A549 (cell line): ENCODE data around the gene PRSS22. TPM values are rescaled to one million over a fixed set of nuclear protein-coding genes. Genes with fewer than 3 reads are reported as not detected.
A peak's percentile ranks its signal among the peaks of the same experiment; 100 is the strongest.

Experiments used
- ATAC-seq, 2 experiments: fragments of 200-7000 bp in 1 of 2; fragments of >200 bp in 1 of 2; cut with Nextera tagmentation in 1 of 2; cut with Tn5 transposase in 1 of 2; 3 replicates each; pipeline versions ENCODE4 v1.8.0 to v1.9.1; 2018 to 2020; ENCODE audit warnings: mild to moderate bottlenecking in 1 of 2, moderate library complexity in 1 of 2
- CTCF ChIA-PET: fragments of 300-600 bp; sonication (Branson Sonifier 250); formaldehyde crosslinking; extraction: SDS; loops from one replicate; lab custom pipeline; 2021; ENCODE audit warnings: antibody characterized with exemption, inconsistent platforms; lab: Yijun Ruan, JAX
- POLR2A ChIA-PET: fragments of 350-600 bp; formaldehyde crosslinking; extraction: SDS; loops from one replicate; lab custom pipeline; 2021; ENCODE audit warnings: antibody characterized with exemption, inconsistent platforms; lab: Yijun Ruan, JAX
- DNase-seq, 2 experiments: peaks; one replicate each; pipeline versions ENCODE4 v3.0.0 to v3.0.0-alpha.2; 2011 to 2016; ENCODE audit warnings: low read depth in 1 of 2, low spot score in 1 of 2
- FAIRE-seq: peaks from 2 replicates; lab custom pipeline; 2011; peaks lifted over from hg19 to GRCh38; lab: Jason Lieb, UNC
- H3K27ac ChIP-seq, 2 experiments: fragments of >200 bp; sonication (Bioruptor Twin); formaldehyde crosslinking; 3 replicates each; pipeline ENCODE4 v1.5.1; 2016 to 2017
- H3K4me1 ChIP-seq: fragments of >200 bp; sonication (Bioruptor Twin); formaldehyde crosslinking; 3 replicates; pipeline ENCODE4 v1.6.1; 2016
- H3K4me2 ChIP-seq: fragments of >200 bp; sonication (Bioruptor Twin); formaldehyde crosslinking; 3 replicates; pipeline ENCODE4 v1.6.1; 2016
- H3K4me3 ChIP-seq: fragments of >200 bp; sonication (Bioruptor Twin); formaldehyde crosslinking; 3 replicates; pipeline ENCODE4 v1.5.1; 2016
- H3K9me3 ChIP-seq: fragments of >200 bp; sonication (Bioruptor Twin); formaldehyde crosslinking; 3 replicates; pipeline ENCODE4 v1.6.1; 2016
- ATOH8 ChIP-seq: fragments of 250-450 bp; sonication (Bioruptor Pico); IDR thresholded peaks from 2 replicates; pipeline ENCODE4 v1.5.0; 2020; ENCODE audit warnings: low read depth, mild to moderate bottlenecking, moderate library complexity
- BHLHE40 ChIP-seq: IDR thresholded peaks from 2 replicates; pipeline ENCODE4 v1.6.1; 2012; ENCODE audit warnings: low read depth, low read length, inconsistent platforms
- CBX2 ChIP-seq: fragments of 200-600 bp; sonication (generic); IDR thresholded peaks from 2 replicates; pipeline ENCODE4 v1.6.1; 2016; ENCODE audit warnings: low read depth, mild to moderate bottlenecking, borderline replicate concordance
- CBX8 ChIP-seq: fragments of 200-600 bp; sonication (generic); IDR thresholded peaks from 2 replicates; pipeline ENCODE4 v1.6.1; 2016
- CEBPB ChIP-seq, 2 experiments: fragments of >200 bp in 1 of 2; sonication (Bioruptor Twin) in 1 of 2; formaldehyde crosslinking in 1 of 2; IDR thresholded peaks; 2 replicates each; pipeline ENCODE4 v1.6.1; 2012 to 2016
- EHMT2 ChIP-seq: fragments of 200-600 bp; sonication (generic); IDR thresholded peaks from 2 replicates; pipeline ENCODE4 v1.6.1; 2016; ENCODE audit warnings: antibody characterized with exemption, low read depth, mild to moderate bottlenecking, moderate library complexity
- FOSB ChIP-seq: fragments of 250-450 bp; sonication (Bioruptor Pico); IDR thresholded peaks from 2 replicates; pipeline ENCODE4 v1.5.0; 2020; ENCODE audit warnings: mild to moderate bottlenecking, moderate library complexity
- FOXS1 ChIP-seq: fragments of 250-450 bp; sonication (Bioruptor Pico); IDR thresholded peaks from 2 replicates; pipeline ENCODE4 v1.5.0; 2020; ENCODE audit warnings: mild to moderate bottlenecking, moderate library complexity
- HDAC2 ChIP-seq: fragments of 200-600 bp; sonication (generic); IDR thresholded peaks from 2 replicates; pipeline ENCODE4 v1.6.1; 2016
- HOXB5 ChIP-seq: fragments of 250-450 bp; sonication (Bioruptor Pico); IDR thresholded peaks from 2 replicates; pipeline ENCODE4 v1.5.0; 2020; ENCODE audit warnings: mild to moderate bottlenecking, moderate library complexity
- JUN ChIP-seq, 2 experiments: fragments of >200 bp; sonication (Bioruptor Twin); formaldehyde crosslinking; IDR thresholded peaks; 2 replicates in 1 of 2; 3 replicates in 1 of 2; pipeline ENCODE4 v1.6.1; 2016 to 2017
- JUNB ChIP-seq: fragments of >200 bp; sonication (Bioruptor Twin); formaldehyde crosslinking; IDR thresholded peaks from 2 replicates; pipeline ENCODE4 v1.6.1; 2016
- NFE2L2 ChIP-seq: fragments of 150-350 bp; conservative IDR thresholded peaks from 2 replicates; pipeline ENCODE4 v1.6.1; 2014; ENCODE audit warnings: low read length
- NPAS2 ChIP-seq: fragments of 250-450 bp; sonication (Bioruptor Pico); IDR thresholded peaks from 2 replicates; pipeline ENCODE4 v1.8.0; 2022; ENCODE audit warnings: mild to moderate bottlenecking, moderate library complexity, borderline replicate concordance
- PHF8 ChIP-seq: fragments of 200-600 bp; sonication (generic); IDR thresholded peaks from 2 replicates; pipeline ENCODE4 v1.6.1; 2016; ENCODE audit warnings: low read depth, mild to moderate bottlenecking, antibody characterized with exemption, moderate library complexity, borderline replicate concordance
- POLR2AphosphoS2 ChIP-seq: conservative IDR thresholded peaks from 2 replicates; pipeline ENCODE4 v1.6.1; 2012; ENCODE audit warnings: low read length, improper control_type of control experiment, inconsistent platforms
- RCOR1 ChIP-seq: fragments of 150-350 bp; IDR thresholded peaks from 2 replicates; pipeline ENCODE4 v1.6.1; 2014; ENCODE audit warnings: antibody characterized with exemption, low read length, low read depth
- REST ChIP-seq: fragments of 200-600 bp; sonication (generic); IDR thresholded peaks from 2 replicates; pipeline ENCODE4 v1.6.1; 2016; ENCODE audit warnings: antibody characterized with exemption, mild to moderate bottlenecking, moderate library complexity
- SREBF2 ChIP-seq: fragments of 450-650 bp; IDR thresholded peaks from 2 replicates; pipeline ENCODE4 v1.6.1; 2014; ENCODE audit warnings: mild to moderate bottlenecking, moderate library complexity
- ZC3H11A ChIP-seq: fragments of 450-650 bp; IDR thresholded peaks from 2 replicates; pipeline ENCODE4 v1.6.1; 2014; ENCODE audit warnings: antibody characterized with exemption, mild to moderate bottlenecking
- ZNF302 ChIP-seq: fragments of 250-450 bp; sonication (Bioruptor Pico); IDR thresholded peaks from 2 replicates; pipeline ENCODE4 v1.9.0; 2021; ENCODE audit warnings: inconsistent platforms, mild to moderate bottlenecking, moderate library complexity
- WGBS: methylation state at CpG from one replicate; pipeline ENCODE4 v1.1.6; 2017; ENCODE audit errors: missing lambda C conversion rate; 5-methylcytosine and 5-hydroxymethylcytosine counted together
- polyA plus RNA-seq, 4 experiments: library from polyadenylated mRNA; depleted of rRNA in 3 of 4; stranded (reverse); fragments of >200 nt; fragmentation: RNase III in 1 of 4; extraction: RNeasy Plus Mini Kit Qiagen cat#74134 plus additional on column Dnase treatment in 1 of 4; gene quantifications; 2 replicates in 3 of 4; 3 replicates in 1 of 4; pipeline ENCODE4 v1.2.3, GENCODE V29; 2011 to 2017
- TF ChIP-seq, protein P1 (sequence below): fragments of >200 bp; sonication (Bioruptor Twin); formaldehyde crosslinking; IDR thresholded peaks from 3 replicates; pipeline ENCODE4 v1.5.1; 2016
- TF ChIP-seq, protein P2 (sequence below): fragments of 150-350 bp; IDR thresholded peaks from 2 replicates; pipeline ENCODE4 v1.6.1; 2014; ENCODE audit warnings: low read depth, mild to moderate bottlenecking, low read length

Gene PRSS22
- polyA plus RNA-seq, 2 of the 4 experiments (the other 2 are of a cell fraction): 0.10 TPM; not detected in 1

DNA sequence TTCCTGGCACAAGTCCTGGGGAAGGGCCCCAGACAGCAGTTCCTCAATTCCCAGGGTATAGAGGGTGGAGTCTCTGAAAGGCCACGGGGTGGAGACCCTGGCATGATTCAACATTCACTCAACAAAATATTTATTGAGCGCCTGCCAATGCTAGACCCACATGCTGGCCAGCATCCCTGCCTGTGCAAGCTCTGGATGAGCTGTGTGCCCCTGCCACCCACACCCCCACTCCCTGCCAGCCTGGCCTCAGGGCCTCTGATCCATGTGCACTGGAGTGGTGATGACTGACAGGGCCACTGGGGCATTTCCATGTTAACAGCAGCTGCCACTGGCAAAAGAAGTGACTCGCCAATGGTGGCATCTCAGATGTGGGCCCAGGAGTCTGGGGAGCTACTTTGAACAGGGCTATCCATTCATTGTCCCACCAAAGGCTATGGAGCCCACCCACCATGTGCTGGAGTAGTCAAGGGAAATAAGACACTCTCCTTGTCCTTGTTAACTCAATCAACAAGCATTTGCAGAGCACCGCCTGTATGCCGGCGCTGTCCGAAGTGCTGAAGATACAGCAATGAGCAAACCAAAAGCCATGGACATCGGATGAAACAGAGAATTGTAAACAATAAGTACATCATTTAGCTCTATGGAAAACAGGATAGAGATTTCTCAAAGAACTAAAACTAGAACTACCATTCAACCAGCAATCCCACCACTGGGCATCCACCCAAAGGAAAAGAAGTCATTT, 3.0 kb upstream of the PRSS22 start:
- CTCF ChIA-PET: interaction anchor here (0.8 to 3.7 kb wide), 3 partner anchors 22 to 66 kb away, joined by 3 to 47 read pairs (median 5); no protein-coding TSS in a partner anchor
- no peak overlapping the region for H3K4me3 ChIP-seq
- peaks cover 13% of the 10 kb centered on the region for H3K4me1 ChIP-seq
- DNase-seq: no peak
- no peaks in the 10 kb centered on the region for H3K9me3 ChIP-seq
- POLR2A ChIA-PET: interaction anchor here (1.6 kb wide), 1 partner anchor 44 kb away, joined by 4 read pairs; no protein-coding TSS in a partner anchor
- ATAC-seq: no peak
- H3K27ac ChIP-seq: peak overlapping the region in 1 of 2 experiments; percentile 57; a peak in 3 of 6 replicates
- TF ChIP-seq POLR2AphosphoS2 (no peak), ATOH8 (CRISPR knock-in tag) (no peak), NFE2L2 (no peak), RCOR1 (no peak), CBX2 (no peak), ZC3H11A (no peak), BHLHE40 (no peak), HDAC2 (no peak), JUN (IDR thresholded peaks at IDR 0.05) (0 out of 5 replicates have a peak, but pooled peaks of 1 of the 2 experiments have one; percentile 9), CEBPB (IDR thresholded peaks at IDR 0.05) (no peak), EHMT2 (0 out of 2 replicates have a peak, but pooled peaks have one; percentile 63), ZNF302 (no peak), JUNB (0 out of 2 replicates have a peak, but pooled peaks have one; percentile 22), FOSB (CRISPR knock-in tag) (no peak), SREBF2 (no peak), REST (peak; percentile 88), HOXB5 (CRISPR knock-in tag) (no peak), NPAS2 (no peak), PHF8 (no peak), CBX8 (no peak), FOXS1 (no peak)
- TF ChIP-seq, protein P1, sequence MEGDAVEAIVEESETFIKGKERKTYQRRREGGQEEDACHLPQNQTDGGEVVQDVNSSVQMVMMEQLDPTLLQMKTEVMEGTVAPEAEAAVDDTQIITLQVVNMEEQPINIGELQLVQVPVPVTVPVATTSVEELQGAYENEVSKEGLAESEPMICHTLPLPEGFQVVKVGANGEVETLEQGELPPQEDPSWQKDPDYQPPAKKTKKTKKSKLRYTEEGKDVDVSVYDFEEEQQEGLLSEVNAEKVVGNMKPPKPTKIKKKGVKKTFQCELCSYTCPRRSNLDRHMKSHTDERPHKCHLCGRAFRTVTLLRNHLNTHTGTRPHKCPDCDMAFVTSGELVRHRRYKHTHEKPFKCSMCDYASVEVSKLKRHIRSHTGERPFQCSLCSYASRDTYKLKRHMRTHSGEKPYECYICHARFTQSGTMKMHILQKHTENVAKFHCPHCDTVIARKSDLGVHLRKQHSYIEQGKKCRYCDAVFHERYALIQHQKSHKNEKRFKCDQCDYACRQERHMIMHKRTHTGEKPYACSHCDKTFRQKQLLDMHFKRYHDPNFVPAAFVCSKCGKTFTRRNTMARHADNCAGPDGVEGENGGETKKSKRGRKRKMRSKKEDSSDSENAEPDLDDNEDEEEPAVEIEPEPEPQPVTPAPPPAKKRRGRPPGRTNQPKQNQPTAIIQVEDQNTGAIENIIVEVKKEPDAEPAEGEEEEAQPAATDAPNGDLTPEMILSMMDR: no peak
- TF ChIP-seq, protein P2, sequence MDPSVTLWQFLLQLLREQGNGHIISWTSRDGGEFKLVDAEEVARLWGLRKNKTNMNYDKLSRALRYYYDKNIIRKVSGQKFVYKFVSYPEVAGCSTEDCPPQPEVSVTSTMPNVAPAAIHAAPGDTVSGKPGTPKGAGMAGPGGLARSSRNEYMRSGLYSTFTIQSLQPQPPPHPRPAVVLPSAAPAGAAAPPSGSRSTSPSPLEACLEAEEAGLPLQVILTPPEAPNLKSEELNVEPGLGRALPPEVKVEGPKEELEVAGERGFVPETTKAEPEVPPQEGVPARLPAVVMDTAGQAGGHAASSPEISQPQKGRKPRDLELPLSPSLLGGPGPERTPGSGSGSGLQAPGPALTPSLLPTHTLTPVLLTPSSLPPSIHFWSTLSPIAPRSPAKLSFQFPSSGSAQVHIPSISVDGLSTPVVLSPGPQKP: no peak
- H3K4me2 ChIP-seq: no peak overlapping the region
- no peak for FAIRE-seq
- WGBS: 73% methylated on average over 8 of the region's 8 CpGs
